H9 (cell line): Measurements from ENCODE around the gene PEPD. TPM values are rescaled to one million over a fixed set of nuclear protein-coding genes. Genes with fewer than 3 reads are reported as not detected.

Source experiments
- DNase-seq: peaks from one replicate; pipeline ENCODE4 v3.0.0-alpha.2; 2017
- H2AFZ ChIP-seq: one replicate; pipeline ENCODE4 v1.6.1; 2013; ENCODE audit warnings: mild to moderate bottlenecking, low read length, control low read depth, moderate library complexity
- H2AK5ac ChIP-seq: 2 replicates; pipeline ENCODE4 v1.6.1; 2013; ENCODE audit warnings: low read length, control low read depth, mixed read lengths; ENCODE audit not compliant: insufficient read length
- H2BK120ac ChIP-seq: one replicate; pipeline ENCODE4 v1.6.1; 2013; ENCODE audit warnings: low read depth, mild to moderate bottlenecking, low read length, control low read depth, inconsistent platforms; ENCODE audit not compliant: poor library complexity, severe bottlenecking
- H2BK12ac ChIP-seq: 2 replicates; pipeline ENCODE4 v1.6.1; 2013; ENCODE audit warnings: low read length, control low read depth, mixed read lengths, low read depth; ENCODE audit not compliant: insufficient read length
- H2BK15ac ChIP-seq: 2 replicates; pipeline ENCODE4 v1.6.1; 2013; ENCODE audit warnings: low read depth, low read length, control low read depth
- H2BK20ac ChIP-seq: one replicate; pipeline ENCODE4 v1.6.1; 2013; ENCODE audit warnings: low read depth, mild to moderate bottlenecking, low read length, control low read depth, inconsistent platforms; ENCODE audit not compliant: poor library complexity, severe bottlenecking
- H2BK5ac ChIP-seq: 2 replicates; pipeline ENCODE4 v1.6.1; 2013; ENCODE audit warnings: low read length, control low read depth, mixed read lengths; ENCODE audit not compliant: insufficient read length
- H3K14ac ChIP-seq: 2 replicates; pipeline ENCODE4 v1.6.1; 2013; ENCODE audit warnings: low read length, control low read depth; ENCODE audit not compliant: insufficient read depth
- H3K18ac ChIP-seq: 2 replicates; pipeline ENCODE4 v1.6.1; 2013; ENCODE audit warnings: low read depth, mild to moderate bottlenecking, mixed read lengths, low read length, control low read depth; ENCODE audit not compliant: insufficient read length
- H3K23ac ChIP-seq: 2 replicates; pipeline ENCODE4 v1.6.1; 2013; ENCODE audit warnings: low read length, control low read depth, mixed read lengths, low read depth; ENCODE audit not compliant: insufficient read length
- H3K23me2 ChIP-seq: 2 replicates; pipeline ENCODE4 v1.6.1; 2013; ENCODE audit warnings: low read depth, mild to moderate bottlenecking, mixed read lengths, low read length, control low read depth; ENCODE audit not compliant: insufficient read length, poor library complexity, severe bottlenecking
- H3K27ac ChIP-seq: 2 replicates; pipeline ENCODE4 v1.5.1; 2013; ENCODE audit warnings: low read length, control low read depth, mixed read lengths, low read depth; ENCODE audit not compliant: insufficient read length
- H3K27me3 ChIP-seq: 2 replicates; pipeline ENCODE4 v1.6.1; 2013; ENCODE audit warnings: low read length, control low read depth, inconsistent platforms; ENCODE audit not compliant: insufficient read depth
- H3K4ac ChIP-seq: 2 replicates; pipeline ENCODE4 v1.6.1; 2013; ENCODE audit warnings: low read depth, mild to moderate bottlenecking, control low read depth, inconsistent platforms, low read length, moderate library complexity
- H3K4me1 ChIP-seq: 2 replicates; pipeline ENCODE4 v1.6.1; 2013; ENCODE audit warnings: low read length, control low read depth, inconsistent platforms; ENCODE audit not compliant: insufficient read depth
- H3K4me2 ChIP-seq: 2 replicates; pipeline ENCODE4 v1.6.1; 2013; ENCODE audit warnings: low read length, control low read depth, mixed read lengths; ENCODE audit not compliant: insufficient read length, insufficient read depth
- H3K56ac ChIP-seq: 2 replicates; pipeline ENCODE4 v1.6.1; 2013; ENCODE audit warnings: low read depth, mild to moderate bottlenecking, mixed read lengths, low read length, control low read depth; ENCODE audit not compliant: insufficient read length
- H3K79me1 ChIP-seq: 2 replicates; pipeline ENCODE4 v1.6.1; 2013; ENCODE audit warnings: low read depth, mild to moderate bottlenecking, moderate library complexity, low read length, control low read depth, inconsistent platforms; ENCODE audit not compliant: insufficient read depth, poor library complexity, severe bottlenecking
- H3K79me2 ChIP-seq: 2 replicates; pipeline ENCODE4 v1.6.1; 2013; ENCODE audit warnings: low read length, control low read depth, inconsistent platforms; ENCODE audit not compliant: insufficient read depth
- H3K9ac ChIP-seq: 2 replicates; pipeline ENCODE4 v1.6.1; 2013; ENCODE audit warnings: low read length, control low read depth, mixed read lengths; ENCODE audit not compliant: insufficient read length; ENCODE audit errors: extremely low read depth
- H3K9me3 ChIP-seq: one replicate; pipeline ENCODE4 v1.6.1; 2013; ENCODE audit warnings: low read depth, low read length, inconsistent platforms; ENCODE audit not compliant: control insufficient read depth
- H3T11ph ChIP-seq: one replicate; pipeline ENCODE4 v1.6.1; 2013; ENCODE audit warnings: mild to moderate bottlenecking, low read length, control low read depth, inconsistent platforms
- H4K20me1 ChIP-seq: one replicate; pipeline ENCODE4 v1.6.1; 2013; ENCODE audit not compliant: control insufficient read depth, insufficient read length, insufficient read depth
- H4K5ac ChIP-seq: 2 replicates; pipeline ENCODE4 v1.6.1; 2013; ENCODE audit warnings: low read depth, mild to moderate bottlenecking, mixed read lengths, low read length, control low read depth; ENCODE audit not compliant: insufficient read length
- H4K8ac ChIP-seq: replicated peaks from 2 replicates; pipeline ENCODE4 v1.6.1; 2013; ENCODE audit warnings: low read length, control low read depth, mixed read lengths, low read depth; ENCODE audit not compliant: insufficient read length
- H4K91ac ChIP-seq: 2 replicates; pipeline ENCODE4 v1.6.1; 2013; ENCODE audit warnings: low read depth, mild to moderate bottlenecking, moderate library complexity, mixed read lengths, low read length, control low read depth; ENCODE audit not compliant: insufficient read length
- H3K27ac Mint-ChIP-seq, 3 experiments: 2 replicates in 2 of 3; 3 replicates in 1 of 3; pipeline ENCODE4 v1.8.0; 2020 to 2021; ENCODE audit warnings: mixed read lengths in 3 of 3, mild to moderate bottlenecking in 1 of 3, moderate library complexity in 1 of 3
- H3K27me3 Mint-ChIP-seq: 2 replicates; pipeline ENCODE4 v1.8.0; 2021; ENCODE audit warnings: low read depth, mild to moderate bottlenecking, moderate library complexity, mixed read lengths
- H3K36me3 Mint-ChIP-seq, 3 experiments: 2 replicates in 2 of 3; 3 replicates in 1 of 3; pipeline ENCODE4 v1.8.0; 2020 to 2021; ENCODE audit warnings: low read depth in 3 of 3, mixed read lengths in 3 of 3; ENCODE audit not compliant: insufficient read depth in 1 of 3
- H3K4me1 Mint-ChIP-seq, 2 experiments: 2 replicates each; pipeline ENCODE4 v1.8.0; 2020; ENCODE audit warnings: mixed read lengths in 2 of 2
- H3K4me3 Mint-ChIP-seq, 2 experiments: 2 replicates in 1 of 2; 3 replicates in 1 of 2; pipeline ENCODE4 v1.8.0; 2020 to 2021; ENCODE audit warnings: mild to moderate bottlenecking in 2 of 2, mixed read lengths in 2 of 2, moderate library complexity in 1 of 2
- H3K9me3 Mint-ChIP-seq, 2 experiments: 2 replicates in 1 of 2; 3 replicates in 1 of 2; pipeline ENCODE4 v1.8.0; 2020; ENCODE audit warnings: mild to moderate bottlenecking in 2 of 2, mixed read lengths in 2 of 2, moderate library complexity in 1 of 2
- CTCF ChIP-seq: fragments of 200-600 bp; sonication (generic); conservative IDR thresholded peaks from 3 replicates; pipeline ENCODE4 v1.8.0; 2021; ENCODE audit warnings: antibody characterized with exemption, mild to moderate bottlenecking
- WGBS: extraction: QIAGEN DNeasy Blood & Tissue Kit; methylation state at CpG from one replicate; pipeline ENCODE4 v1.1.7; 2013; ENCODE audit warnings: missing lambda C conversion rate, low lambda C conversion rate, mixed read lengths; ENCODE audit not compliant: insufficient read length; ENCODE audit errors: extremely low coverage; 5-methylcytosine and 5-hydroxymethylcytosine counted together
- total RNA-seq: library from RNA; stranded (reverse); gene quantifications from 2 replicates; pipeline ENCODE4 v1.2.1, GENCODE V29; 2021

The PEPD gene
- total RNA-seq, 1 experiment from 2014 or later: 52.8 TPM

GRCh38 chr19:33552191-33552927 is 30.8 kb upstream of the PEPD start:
- no peak overlapping the region for H2BK120ac ChIP-seq
- no peak overlapping the region for H2BK5ac ChIP-seq
- H3K27me3 Mint-ChIP-seq: peaks cover 2% of the 10 kb centered on the region
- no peak overlapping the region; a peak in 1 of 7 replicates for H3K27ac Mint-ChIP-seq
- no peak overlapping the region for H2AK5ac ChIP-seq
- no peak overlapping the region for H3T11ph ChIP-seq
- no peak for DNase-seq
- H3K18ac ChIP-seq: no peak overlapping the region
- H3K27ac ChIP-seq: no peak overlapping the region
- no peak overlapping the region for H3K56ac ChIP-seq
- no peak overlapping the region for H3K9ac ChIP-seq
- H3K79me2 ChIP-seq: no peaks in the 10 kb centered on the region
- no peaks in the 10 kb centered on the region for H3K9me3 Mint-ChIP-seq
- H3K23me2 ChIP-seq: no peaks in the 10 kb centered on the region
- H3K14ac ChIP-seq: no peak overlapping the region
- H2BK15ac ChIP-seq: no peak overlapping the region
- TF ChIP-seq CTCF: no peak
- no peaks in the 10 kb centered on the region for H3K4me1 ChIP-seq
- no peak overlapping the region for H4K91ac ChIP-seq
- H3K4me2 ChIP-seq: no peak overlapping the region
- no peak overlapping the region for H2BK12ac ChIP-seq
- H4K20me1 ChIP-seq: no peaks in the 10 kb centered on the region
- H3K9me3 ChIP-seq: no peaks in the 10 kb centered on the region
- no CpG with 5 or more reads among the region's 18 CpGs for WGBS
- no peaks in the 10 kb centered on the region for H3K27me3 ChIP-seq
- no peak overlapping the region for H2BK20ac ChIP-seq
- H3K23ac ChIP-seq: no peak overlapping the region
- no peak overlapping the region for H4K5ac ChIP-seq
- H3K4me3 Mint-ChIP-seq: no peak overlapping the region
- H4K8ac ChIP-seq: no peak overlapping the region
- H3K79me1 ChIP-seq: no peaks in the 10 kb centered on the region
- peaks cover 7 to 16% of the 10 kb centered on the region in 2 experiments; a peak in 3 of 4 replicates for H3K4me1 Mint-ChIP-seq
- no peak overlapping the region for H3K4ac ChIP-seq
- no peak overlapping the region for H2AFZ ChIP-seq
- H3K36me3 Mint-ChIP-seq: no peaks in the 10 kb centered on the region; a peak in 1 of 7 replicates
